ENCODE measurements around the gene ZACN.

ZACN gene

GRCh38 chr17:76104140-76104895 lies 25.3 kb downstream of the ZACN start:
- DNase-seq = no peak

- no peak for DNase-seq
Measured at GRCh38 chr17:76104896-76105231, 25.9 kb downstream of the ZACN start.

GRCh38 chr17:76106703-76107102 lies 27.7 kb downstream of the ZACN start:
- no peak for DNase-seq

GRCh38 chr17:76107509-76107908 lies 28.5 kb downstream of the ZACN start:
- DNase-seq = no peak

GRCh38 chr17:76111956-76112355 lies 33.0 kb downstream of the ZACN start:
- no peak for DNase-seq

GRCh38 chr17:76115138-76115754 lies 36.3 kb downstream of the ZACN start:
- DNase-seq = no peak

- no peak for DNase-seq
Measured at GRCh38 chr17:76119409-76120371, 40.7 kb downstream of the ZACN start.

- DNase-seq = no peak
Measured at GRCh38 chr17:76120658-76121008, 41.7 kb downstream of the ZACN start.

GRCh38 chr17:76121932-76122430 lies 43.0 kb downstream of the ZACN start:
- no peak for DNase-seq

GRCh38 chr17:76122431-76123190 lies 43.6 kb downstream of the ZACN start:
- no peak for DNase-seq

GRCh38 chr17:76123191-76123499 lies 44.2 kb downstream of the ZACN start:
- DNase-seq = no peak

GRCh38 chr17:76123749-76124581 lies 45.0 kb downstream of the ZACN start:
- DNase-seq = no peak

GRCh38 chr17:76124582-76125390 lies 45.8 kb downstream of the ZACN start:
- DNase-seq = no peak

- DNase-seq = no peak
Measured at GRCh38 chr17:76125391-76125675, 46.4 kb downstream of the ZACN start.

- DNase-seq = no peak
Measured at GRCh38 chr17:76125922-76126321, 46.9 kb downstream of the ZACN start.

GRCh38 chr17:76130473-76130872 lies 51.5 kb downstream of the ZACN start:
- no peak for DNase-seq

- DNase-seq = no peak
Measured at GRCh38 chr17:76131051-76131691, 52.2 kb downstream of the ZACN start.

GRCh38 chr17:76131692-76132573 lies 53.0 kb downstream of the ZACN start:
- no peak for DNase-seq
